HG03060 (cell line): ENCODE results near the gene SRPK2.
"Not testable (repeated sequence)": the region's sequence is repeated elsewhere in the genome, so short reads cannot be mapped to it uniquely, and the experiment has no call there.

Source experiments
- ATAC-seq: cut with Tn5 transposase; IDR thresholded peaks from one replicate; pipeline ENCODE4 v1.9.1; 2021; ENCODE audit warnings: low read depth, moderate number of reproducible peaks; ENCODE audit not compliant: unreplicated experiment

Gene SRPK2

GRCh38 chr7:105377903-105378302 is 10.8 kb downstream of the SRPK2 start:
- ATAC-seq = no peak

DNA sequence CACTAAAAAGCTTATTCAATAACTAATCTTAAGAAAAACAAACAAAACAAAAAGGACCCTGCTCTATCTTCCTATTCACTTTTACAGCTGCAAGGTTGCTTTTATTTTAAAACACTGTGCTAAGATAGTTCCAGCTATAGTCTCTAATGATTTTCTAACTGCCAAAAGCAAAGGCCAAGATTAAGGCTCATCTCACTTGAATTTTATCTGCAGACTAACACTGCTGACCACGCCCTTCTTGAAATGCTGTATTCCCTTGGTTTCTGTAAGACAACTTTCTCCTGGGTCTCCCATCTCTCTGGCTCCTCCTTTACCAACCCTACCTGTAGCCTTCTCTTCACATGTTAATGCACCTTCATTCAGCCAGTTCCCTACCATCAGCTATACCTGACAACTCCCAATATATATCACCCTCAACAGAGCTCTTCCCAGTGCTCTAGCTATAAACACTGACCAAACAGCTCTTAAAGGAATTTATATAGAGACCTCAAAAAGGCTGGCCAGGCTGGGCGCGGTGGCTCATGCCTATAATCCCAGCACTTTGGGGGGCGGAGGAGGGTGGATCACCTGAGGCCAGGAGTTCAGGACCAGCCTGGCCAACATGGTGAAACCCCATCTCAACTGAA is 11.7 kb downstream of the SRPK2 start:
- no peak for ATAC-seq

DNA sequence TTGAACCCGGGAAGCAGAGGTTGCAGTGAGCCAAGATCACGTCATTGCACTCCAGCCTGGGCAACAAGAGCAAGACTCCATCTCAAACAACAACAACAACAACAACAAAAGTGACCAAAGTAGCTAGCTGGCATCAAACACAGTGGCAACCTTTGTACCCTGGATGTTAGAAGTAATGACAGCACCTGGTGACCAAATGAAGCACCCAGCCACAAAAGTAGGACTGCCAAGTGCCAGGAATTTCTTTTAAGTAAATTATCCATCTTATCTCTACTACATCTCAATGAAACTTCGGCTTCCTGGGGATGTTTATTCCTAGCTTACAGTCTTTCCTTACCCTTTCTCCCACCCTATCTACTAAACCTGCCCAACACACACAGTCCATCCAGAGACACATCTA is 18.8 kb downstream of the SRPK2 start:
- ATAC-seq = no peak

GRCh38 chr7:105367458-105367857 is 21.3 kb downstream of the SRPK2 start:
- ATAC-seq = no peak

DNA sequence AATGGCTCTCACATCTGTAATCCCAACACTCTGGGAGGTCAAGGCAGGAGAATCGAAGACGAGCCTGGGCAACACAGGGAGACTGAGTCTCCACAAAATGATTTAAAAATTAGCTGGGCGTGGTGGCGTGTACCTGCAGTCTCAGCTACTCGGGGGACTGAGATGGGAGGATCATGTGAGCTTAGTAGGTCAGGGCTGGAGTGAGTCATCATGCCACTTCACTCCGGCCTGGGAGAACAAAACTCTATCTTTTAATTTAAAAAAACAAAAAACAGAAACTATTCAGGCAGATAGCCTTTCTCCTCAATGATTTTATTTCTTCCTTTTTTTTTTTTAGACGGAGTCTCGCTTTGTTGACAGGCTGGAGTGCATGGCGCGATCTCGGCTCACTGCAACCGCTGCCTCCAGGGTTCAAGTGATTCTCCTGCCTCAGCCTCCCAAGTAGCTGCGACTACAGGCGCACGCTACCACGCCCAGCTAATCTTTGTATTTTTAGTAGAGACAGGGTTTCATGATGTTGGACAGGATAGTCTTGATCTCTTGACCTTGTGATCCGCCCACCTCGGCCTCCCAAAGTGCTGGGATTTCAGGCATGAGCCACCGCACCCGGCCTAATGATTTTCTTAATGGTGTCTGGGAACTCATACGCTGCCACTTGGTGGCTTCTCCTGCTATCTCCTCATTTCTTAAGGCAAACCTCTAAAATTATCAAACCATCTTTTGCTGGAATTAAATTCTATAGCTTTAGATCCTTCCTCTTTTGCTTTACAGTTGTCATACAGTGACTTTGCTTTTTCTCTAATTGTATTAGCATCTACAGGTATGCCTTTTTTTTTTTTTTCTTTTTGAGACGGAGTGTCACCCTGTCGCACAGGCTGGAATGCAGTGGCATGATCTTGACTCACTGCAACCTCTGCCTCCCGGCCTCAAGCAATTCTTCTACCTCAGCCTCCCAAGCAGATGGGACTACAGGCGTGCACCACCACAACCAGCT is 22.9 kb downstream of the SRPK2 start:
- no peak for ATAC-seq

GRCh38 chr7:105364684-105365083 is 24.0 kb downstream of the SRPK2 start:
- no peak for ATAC-seq

DNA sequence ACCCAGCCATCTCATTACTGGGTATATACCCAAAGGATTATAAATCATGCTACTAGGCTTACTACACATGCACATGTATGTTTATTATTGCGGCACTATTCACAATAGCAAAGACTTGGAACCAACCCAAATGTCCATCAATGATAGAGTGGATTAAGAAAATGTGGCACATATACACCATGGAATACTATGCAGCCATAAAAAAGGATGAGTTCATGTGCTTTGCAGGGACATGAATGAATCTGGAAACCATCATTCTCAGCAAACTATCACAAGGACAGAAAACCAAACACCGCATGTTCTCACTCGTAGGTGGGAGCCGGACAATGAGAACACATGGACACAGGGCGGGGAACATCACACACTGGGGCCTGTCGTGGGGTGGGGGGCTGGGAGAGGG is 25.1 kb downstream of the SRPK2 start:
- not testable (repeated sequence) for ATAC-seq

DNA sequence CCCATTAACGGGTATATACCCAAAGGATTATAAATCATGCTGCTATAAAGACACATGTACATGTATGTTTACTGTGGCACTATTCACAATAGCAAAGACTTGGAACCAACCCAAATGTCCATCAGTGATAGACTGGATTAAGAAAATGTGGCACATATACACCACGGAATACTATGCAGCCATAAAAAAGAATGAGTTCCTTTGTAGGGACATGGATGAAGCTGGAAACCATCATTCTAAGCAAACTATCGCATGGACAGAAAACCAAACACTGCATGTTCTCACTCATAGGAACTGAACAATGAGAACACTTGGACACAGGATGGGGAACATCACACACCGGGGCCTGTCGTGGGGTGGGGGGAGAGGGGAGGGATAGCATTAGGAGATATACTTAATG is 26.0 kb downstream of the SRPK2 start:
- not testable (repeated sequence) for ATAC-seq

- not testable (repeated sequence) for ATAC-seq
Observed at GRCh38 chr7:105361995-105362394, 26.7 kb downstream of the SRPK2 start.

GRCh38 chr7:105360149-105360548 is 28.6 kb downstream of the SRPK2 start:
- ATAC-seq = not testable (repeated sequence)

DNA sequence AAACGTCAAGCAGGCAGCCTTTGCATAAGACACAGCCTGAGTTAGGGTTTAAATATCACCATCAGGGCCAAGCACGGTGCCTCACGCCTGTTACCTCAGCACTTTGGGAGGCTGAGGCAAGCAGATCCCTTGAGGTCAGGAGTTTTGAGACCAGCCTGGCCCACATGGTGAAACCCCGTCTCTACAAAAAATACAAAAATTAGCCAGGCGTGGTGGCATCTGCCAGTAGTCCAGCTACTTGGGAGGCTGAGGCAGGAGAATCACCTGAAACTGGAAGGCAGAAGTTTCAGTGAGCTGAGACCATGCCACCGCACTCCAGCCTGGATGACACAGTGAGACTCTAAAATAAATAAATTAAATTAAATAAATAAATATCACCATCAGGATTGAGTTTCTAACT is 33.0 kb downstream of the SRPK2 start:
- ATAC-seq = no peak

GRCh38 chr7:105354383-105354782 is 34.3 kb downstream of the SRPK2 start:
- no peak for ATAC-seq

DNA sequence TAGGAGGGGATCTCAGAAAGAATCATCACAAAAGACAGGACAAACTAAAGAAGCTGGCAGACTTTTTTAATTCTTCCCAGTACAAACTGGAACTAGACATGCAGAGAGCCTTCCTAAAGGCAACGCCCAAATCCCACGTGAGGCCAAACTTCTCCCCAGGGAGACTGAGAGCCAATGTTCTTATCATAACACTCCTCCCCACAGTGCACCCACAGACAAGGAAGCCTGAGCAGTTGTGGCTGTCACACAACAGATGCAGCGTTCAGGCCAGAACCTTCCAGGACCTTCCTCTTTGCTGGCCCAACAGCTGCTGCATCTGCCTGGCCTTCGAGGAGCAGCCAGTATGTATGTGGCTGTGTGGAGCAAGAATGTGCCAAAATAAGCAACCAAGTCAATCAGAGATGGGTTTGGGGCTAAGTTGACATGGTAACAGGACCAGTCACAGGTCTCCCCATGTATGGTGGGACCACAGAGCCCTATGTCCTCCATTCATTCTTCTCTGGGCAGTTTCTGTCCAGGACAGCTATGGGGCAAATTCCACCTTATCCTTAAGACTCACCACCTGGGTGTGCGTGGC is 34.9 kb downstream of the SRPK2 start:
- ATAC-seq = no peak

- no peak for ATAC-seq
Observed at GRCh38 chr7:105352901-105353668, 35.6 kb downstream of the SRPK2 start.

DNA sequence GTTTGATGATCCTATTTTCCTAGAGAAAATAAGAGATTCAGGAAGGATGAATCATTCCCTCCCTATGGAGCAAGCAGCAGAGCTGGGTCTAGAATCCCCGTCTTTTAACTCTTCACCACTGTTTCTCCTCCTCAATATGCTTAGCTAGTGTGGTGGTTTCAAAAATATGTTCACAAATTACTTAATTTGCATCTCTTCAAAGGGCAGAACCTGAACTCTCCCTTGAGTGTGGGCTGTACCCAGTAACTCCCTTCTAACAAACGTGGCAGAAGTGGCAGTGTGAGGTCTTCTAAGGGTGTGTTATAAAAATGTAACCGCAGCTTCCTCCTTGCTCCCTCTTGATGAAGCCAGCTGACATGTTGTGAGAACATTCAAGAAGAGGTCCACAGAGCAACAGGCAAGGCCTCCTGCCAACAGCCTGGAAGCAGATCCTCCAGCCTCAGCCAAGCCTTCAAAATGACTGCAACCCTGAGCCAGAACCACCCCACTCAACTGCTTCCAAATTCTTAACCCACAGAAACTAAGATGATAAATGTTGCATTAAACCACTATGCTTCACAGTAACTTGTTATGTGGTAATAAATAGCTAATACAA is 36.6 kb downstream of the SRPK2 start:
- ATAC-seq = peak; percentile 89

- no peak for ATAC-seq
Observed at GRCh38 chr7:105350906-105351305, 37.8 kb downstream of the SRPK2 start.

DNA sequence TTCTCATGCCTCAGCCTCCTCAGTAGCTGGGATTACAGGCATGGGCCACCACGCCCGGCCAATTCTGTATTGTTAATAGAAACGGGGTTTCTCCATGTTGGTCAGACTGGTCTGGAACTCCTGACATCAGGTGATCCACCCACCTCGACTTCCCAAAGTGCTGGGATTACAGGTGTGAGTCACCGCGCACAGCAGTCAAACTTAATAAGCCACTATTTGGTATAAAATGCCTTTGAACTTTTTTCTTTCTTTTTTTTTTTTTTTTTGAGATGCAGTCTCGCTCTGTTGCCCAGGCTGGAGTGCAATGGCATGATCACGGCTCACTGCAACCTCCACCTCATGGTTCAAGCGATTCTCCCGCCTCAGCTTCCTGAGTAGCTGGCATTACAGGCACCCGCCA is 40.5 kb downstream of the SRPK2 start:
- not testable (repeated sequence) for ATAC-seq

DNA sequence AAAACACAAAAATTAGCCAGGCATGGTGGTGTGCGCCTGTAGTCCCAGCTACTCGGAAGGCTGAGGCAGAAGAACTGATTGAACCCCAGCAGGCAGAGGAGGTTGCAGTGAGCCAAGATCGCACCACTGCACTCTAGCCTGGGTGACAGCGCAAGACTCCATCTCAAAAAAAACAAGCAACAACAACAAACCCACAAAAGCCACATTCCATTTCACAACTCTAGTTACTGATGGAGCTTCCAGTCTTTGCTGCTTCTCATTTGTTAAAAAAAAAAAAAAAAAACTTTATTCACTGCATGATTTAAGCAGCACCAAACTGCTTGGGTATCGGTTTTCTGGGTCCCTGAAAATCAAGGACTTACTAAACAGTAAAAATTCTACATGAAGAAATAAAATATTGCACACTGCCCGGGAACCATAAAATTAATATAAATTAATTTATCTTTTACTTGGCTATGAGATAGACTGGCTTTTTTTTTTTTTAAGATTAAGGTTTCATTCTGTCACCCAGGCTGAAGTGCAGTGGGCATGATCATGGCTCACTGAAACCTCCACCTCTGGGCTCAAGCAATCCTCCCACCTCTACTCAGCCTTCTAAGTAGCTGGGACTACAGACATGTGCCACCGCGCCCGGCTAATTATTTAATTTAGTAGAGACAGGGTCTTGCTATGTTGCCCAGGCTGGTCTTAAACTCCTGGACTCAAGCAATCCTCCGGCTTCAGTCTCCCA is 42.0 kb downstream of the SRPK2 start:
- ATAC-seq = no peak

GRCh38 chr7:105346138-105346537 is 42.6 kb downstream of the SRPK2 start:
- ATAC-seq = no peak

DNA sequence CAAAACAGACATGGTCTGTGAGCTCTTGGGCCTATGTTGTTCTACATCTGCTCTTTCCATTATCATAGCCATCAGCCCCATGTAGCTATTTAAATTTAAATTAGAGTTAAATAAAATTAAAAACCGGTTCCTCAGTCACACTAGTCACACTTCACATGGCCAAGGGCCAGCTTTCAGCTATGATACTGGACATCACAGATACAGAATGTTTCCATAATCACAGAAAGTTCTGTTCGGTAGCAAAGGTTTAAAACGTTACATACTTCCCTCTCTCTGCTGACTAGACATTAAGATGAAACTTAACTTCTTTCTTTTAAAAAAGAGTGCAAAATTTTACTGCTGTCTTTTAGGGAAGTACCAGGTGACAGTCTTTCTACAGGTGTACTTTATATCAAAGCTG is 43.0 kb downstream of the SRPK2 start:
- no peak for ATAC-seq
